HEK293T (cell line): ENCODE results near the gene ATOH7.

Experiments used
- BHLHE40 ChIP-seq: fragments of 450-650 bp; IDR thresholded peaks from 2 replicates; pipeline ENCODE4 v1.6.1; 2016; ENCODE audit warnings: mild to moderate bottlenecking, moderate library complexity, borderline replicate concordance
- CTBP1 ChIP-seq: fragments of 450-650 bp; IDR thresholded peaks from 2 replicates; pipeline ENCODE4 v1.6.1; 2016; ENCODE audit warnings: borderline replicate concordance
- FOXA1 ChIP-seq: fragments of 450-650 bp; IDR thresholded peaks from 2 replicates; pipeline ENCODE4 v1.6.1; 2016; ENCODE audit warnings: mild to moderate bottlenecking
- FOXM1 ChIP-seq: fragments of 450-650 bp; IDR thresholded peaks from 2 replicates; pipeline ENCODE4 v1.6.1; 2017; ENCODE audit warnings: mild to moderate bottlenecking, borderline replicate concordance
- HDGF ChIP-seq: fragments of 450-650 bp; IDR thresholded peaks from 2 replicates; pipeline ENCODE4 v1.6.1; 2017; ENCODE audit warnings: antibody characterized with exemption, borderline replicate concordance
- NFRKB ChIP-seq: fragments of 450-650 bp; IDR thresholded peaks from 2 replicates; pipeline ENCODE4 v1.6.1; 2016; ENCODE audit warnings: mild to moderate bottlenecking, moderate library complexity
- SP1 ChIP-seq: fragments of 450-650 bp; IDR thresholded peaks from 2 replicates; pipeline ENCODE4 v1.6.1; 2017
- SUZ12 ChIP-seq: fragments of 450-650 bp; IDR thresholded peaks from 2 replicates; pipeline ENCODE4 v1.6.1; 2016; ENCODE audit warnings: mild to moderate bottlenecking
- TARDBP ChIP-seq: fragments of 450-650 bp; IDR thresholded peaks from 2 replicates; pipeline ENCODE4 v1.6.1; 2016

DNA sequence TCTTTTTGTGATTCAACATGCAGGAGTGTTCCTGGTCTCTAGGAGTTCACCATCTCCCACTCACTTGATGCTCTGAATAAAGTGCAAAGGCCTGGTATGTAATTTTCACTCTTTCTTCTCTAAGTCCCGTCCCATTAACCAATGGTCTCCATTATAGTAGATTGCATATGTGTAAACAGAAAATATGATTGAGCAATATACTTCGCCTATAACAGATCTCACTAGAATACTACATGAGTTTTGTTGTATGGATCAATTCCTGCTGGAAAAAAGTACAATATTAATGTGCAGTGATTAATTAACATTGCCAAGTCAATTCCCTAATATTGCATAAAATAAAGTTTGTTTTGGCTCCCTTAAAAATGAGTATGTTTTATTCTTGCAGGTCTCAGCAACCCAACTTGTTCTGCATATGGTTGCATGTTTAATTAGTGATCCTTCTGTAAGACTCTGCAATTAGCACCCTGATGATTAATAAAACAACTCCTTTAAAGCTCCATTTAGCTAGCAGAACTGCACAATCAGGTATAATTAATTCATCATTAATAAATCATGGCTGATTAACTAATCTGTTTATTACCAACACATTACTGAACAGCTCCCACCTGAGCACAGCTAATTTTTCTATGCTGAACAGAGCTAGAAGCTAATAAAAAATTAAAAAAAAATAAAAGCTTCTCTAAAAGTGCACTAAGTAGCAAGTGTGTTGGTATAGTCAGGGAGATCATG is 37.8 kb upstream of the ATOH7 start:
- TF ChIP-seq BHLHE40, result no peak
- TF ChIP-seq FOXM1, result no peak
- TF ChIP-seq NFRKB, result no peak
- no peak for TF ChIP-seq FOXA1
- TF ChIP-seq SUZ12, result no peak
- no peak for TF ChIP-seq SP1
- no peak for TF ChIP-seq HDGF
- TF ChIP-seq CTBP1, result no peak
- TF ChIP-seq TARDBP, result no peak
